ENCODE measurements around the gene ARHGAP26.
A peak's percentile ranks its signal among the peaks of the same experiment; 100 is the strongest.

Gene ARHGAP26

DNA sequence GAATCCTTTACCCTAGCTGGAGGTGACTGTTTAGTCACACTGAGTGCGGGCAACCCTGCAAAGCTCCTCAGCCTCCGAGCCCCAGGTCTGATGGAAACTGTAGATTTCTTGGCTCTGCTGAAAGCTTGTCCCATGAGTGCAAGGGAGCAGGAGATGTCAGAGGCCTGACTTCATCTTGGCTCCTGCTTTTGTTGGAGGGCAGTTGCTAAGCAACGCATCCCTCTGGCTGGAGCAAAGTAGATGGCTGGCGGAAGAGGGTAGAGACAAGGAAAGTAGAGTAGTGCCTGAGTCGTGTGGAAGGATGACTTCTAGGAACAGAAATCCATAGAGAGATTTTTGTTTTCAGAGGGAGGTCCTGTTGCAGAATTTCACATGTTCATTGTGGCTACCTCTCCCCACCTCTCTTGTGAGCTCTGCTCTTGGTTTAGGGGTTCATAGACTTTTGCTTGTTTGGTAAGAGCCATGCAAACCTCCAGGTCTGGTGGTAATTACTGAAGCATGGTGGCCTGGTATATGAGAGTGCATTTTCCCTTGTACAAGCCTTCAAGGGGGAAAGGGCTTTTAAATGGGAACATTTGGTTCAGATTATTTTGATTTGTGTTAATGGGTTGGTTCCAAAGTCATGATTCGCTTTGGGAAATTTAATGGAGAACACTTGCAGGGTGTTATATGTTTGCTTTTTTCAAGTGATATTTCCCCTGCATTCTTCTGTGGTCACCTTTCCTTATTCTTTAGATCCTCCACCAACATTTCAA, 71.5 kb downstream of the ARHGAP26 start:
- peak; percentile 68 for DNase-seq (ENCODE audit: low read depth)
- H3K4me3 ChIP-seq (ENCODE audit: low read depth, low read length) = no peak overlapping the region

DNA sequence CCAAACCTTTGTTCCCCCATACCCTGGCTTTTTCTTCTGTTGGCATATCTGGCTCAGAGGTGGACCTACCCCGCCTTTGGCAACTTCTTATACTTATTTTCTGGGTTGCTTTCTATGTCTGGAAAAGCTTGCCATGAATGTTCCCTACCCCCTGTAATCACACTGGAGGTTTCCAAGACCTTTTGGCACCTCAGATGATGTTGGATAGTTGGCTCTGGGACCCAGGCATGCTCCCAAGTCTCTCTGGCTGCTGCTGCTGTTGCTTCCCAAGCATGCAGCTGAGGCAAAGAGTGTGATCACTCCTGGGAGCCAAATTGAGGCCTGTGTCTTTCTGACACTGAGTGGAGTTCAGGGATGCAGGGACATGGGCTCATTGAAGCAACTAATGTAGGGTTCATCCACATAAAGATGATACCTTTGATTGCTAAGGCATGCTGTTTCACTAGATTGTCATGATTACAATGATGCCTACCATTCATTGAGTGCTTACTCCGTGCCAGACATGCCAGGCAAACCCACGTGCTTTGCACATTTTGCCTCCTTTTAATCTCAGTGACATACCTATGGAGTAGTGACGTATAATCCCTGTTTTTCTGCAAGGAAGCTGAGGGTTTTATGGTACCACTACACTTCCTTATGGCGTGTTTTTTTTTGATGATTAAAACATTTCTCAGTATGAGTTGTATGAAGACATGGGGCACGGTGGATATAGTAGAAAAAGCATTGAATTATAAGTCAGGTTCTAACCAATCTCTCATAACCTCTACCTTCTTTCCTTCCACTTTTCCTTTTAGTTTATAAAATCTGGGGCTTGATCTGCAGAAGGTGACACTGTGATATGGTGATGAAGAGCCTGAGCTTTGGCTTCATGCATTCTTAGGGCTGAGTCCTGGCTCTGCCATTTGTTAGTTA, 73.1 kb downstream of the ARHGAP26 start:
- no peak for DNase-seq (ENCODE audit: low read depth)
- H3K4me3 ChIP-seq (ENCODE audit: low read depth, low read length) = no peak overlapping the region

DNA sequence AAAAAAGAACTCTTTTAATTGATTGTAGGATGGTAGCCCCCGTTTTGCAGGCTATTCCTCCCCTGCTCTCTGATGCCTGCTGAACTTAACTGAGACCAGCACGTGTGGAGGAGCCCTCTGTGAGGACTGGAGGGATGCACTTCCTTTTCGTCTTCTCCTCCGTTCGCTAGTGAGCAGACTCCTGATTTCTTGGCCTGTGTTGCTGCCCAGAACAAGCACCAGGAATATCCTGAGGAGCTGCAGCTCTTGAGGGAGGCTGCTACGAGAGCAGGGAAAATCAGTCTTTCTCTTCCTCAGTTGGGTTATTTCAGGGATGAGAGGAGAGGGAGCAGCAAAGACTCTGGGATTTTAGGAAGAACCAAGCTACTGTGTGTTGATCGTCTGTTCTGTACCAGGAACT, 74.7 kb downstream of the ARHGAP26 start:
- no peak overlapping the region for H3K4me3 ChIP-seq (ENCODE audit: low read depth, low read length)
- no peak for DNase-seq (ENCODE audit: low read depth)

GRCh38 chr5:142845402-142845921, 75.3 kb downstream of the ARHGAP26 start:
- H3K4me3 ChIP-seq (ENCODE audit: low read depth, low read length) = no peak overlapping the region
- DNase-seq (ENCODE audit: low read depth) = no peak

- no peak for DNase-seq (ENCODE audit: low read depth)
These were observed 75.8 kb downstream of the ARHGAP26 start for GRCh38 chr5:142845954-142846398.

GRCh38 chr5:142846406-142846805, 76.2 kb downstream of the ARHGAP26 start:
- DNase-seq (ENCODE audit: low read depth) = no peak
- H3K4me3 ChIP-seq (ENCODE audit: low read depth, low read length) = no peak overlapping the region

More at GRCh38 chr5:142845954-142846398, 75.8 kb downstream of the ARHGAP26 start:
- no peak overlapping the region for H3K4me3 ChIP-seq (ENCODE audit: low read depth, low read length)

GRCh38 chr5:142847898-142848790, 78.0 kb downstream of the ARHGAP26 start:
- no peak overlapping the region for H3K4me3 ChIP-seq (ENCODE audit: low read depth, low read length)
- no peak for DNase-seq (ENCODE audit: low read depth)

GRCh38 chr5:142849466-142849865, 79.3 kb downstream of the ARHGAP26 start:
- DNase-seq (ENCODE audit: low read depth) = no peak

GRCh38 chr5:142849880-142850279, 79.7 kb downstream of the ARHGAP26 start:
- no peak overlapping the region for H3K4me3 ChIP-seq (ENCODE audit: low read depth, low read length)
- no peak for DNase-seq (ENCODE audit: low read depth)

More at GRCh38 chr5:142849466-142849865, 79.3 kb downstream of the ARHGAP26 start:
- H3K4me3 ChIP-seq (ENCODE audit: low read depth, low read length) = no peak overlapping the region

DNA sequence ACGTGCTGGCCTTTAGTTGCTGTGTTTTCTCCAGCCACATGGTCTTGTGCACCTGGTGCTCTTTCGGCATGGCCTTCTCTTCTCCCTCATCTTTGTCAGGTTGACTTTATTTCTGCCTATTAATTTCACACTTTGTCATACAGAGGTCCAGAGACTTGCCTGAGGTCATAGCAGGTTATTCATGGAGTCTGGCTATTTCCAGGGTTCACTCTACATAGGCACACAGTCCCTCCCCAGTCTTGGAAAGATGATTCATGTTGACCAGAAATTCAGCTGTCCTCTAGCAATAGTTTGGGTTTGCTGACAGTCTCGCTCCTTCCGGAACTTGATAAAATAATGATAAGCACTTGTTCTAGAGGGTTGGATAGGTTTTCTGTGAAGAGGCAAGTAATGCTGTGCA, 81.6 kb downstream of the ARHGAP26 start:
- no peak overlapping the region for H3K4me3 ChIP-seq (ENCODE audit: low read depth, low read length)
- DNase-seq (ENCODE audit: low read depth) = no peak

DNA sequence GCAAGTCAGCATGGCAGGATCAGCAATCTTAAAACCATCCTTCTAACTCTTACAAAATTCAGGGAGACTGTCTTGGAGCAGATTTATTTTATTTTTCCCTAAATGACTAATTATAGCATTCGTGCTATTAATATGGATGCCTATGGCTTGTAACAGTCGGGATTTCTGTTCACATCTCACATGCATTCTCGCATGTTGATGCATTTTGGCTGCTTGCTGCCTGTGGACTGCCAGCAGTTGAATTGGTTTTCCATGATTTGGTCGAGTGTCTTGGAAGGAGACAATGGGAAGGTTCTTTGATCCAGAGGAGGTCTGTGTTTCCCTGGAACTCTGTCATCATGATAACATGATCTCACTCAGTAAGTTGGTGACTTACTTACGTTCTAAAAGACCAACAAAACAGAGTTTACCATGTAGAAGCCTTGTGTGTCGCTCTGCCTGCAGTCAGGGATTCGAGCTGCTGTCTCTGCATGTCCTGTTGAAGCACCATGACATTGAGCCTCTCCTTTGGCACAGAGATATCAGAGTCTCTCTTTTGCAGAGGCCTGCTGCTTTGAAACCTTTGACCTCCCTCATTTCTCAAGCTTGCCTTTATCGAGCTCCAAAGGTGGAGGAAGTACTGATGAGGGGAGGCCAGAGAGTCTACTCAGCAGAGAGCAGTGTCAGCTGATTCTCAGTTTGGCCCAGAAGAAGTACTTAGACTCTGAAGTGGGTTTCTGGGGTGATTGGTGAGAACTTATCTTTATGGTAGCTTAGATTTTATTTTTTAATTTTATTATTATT, 82.4 kb downstream of the ARHGAP26 start:
- no peak for DNase-seq (ENCODE audit: low read depth)
- no peak overlapping the region for H3K4me3 ChIP-seq (ENCODE audit: low read depth, low read length)

DNA sequence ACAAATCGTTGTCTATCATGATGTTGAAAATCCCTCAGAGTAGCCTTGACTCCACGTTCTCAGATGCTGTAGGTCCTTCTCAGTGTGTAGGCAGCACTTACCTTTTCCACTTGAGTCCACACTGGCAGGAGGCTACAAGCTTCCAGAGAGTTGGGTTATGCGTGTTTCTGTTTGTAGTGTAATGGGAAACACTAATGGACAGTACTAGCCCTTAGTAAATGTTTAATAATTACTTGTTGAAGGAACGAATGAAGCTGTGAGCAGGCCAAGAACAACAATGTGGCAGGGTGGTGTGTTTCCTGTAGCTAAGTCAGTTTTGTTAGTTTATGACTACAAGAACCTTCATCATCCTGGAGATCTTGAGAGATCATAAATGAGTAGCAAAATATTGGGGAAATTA, 83.5 kb downstream of the ARHGAP26 start:
- no peak for DNase-seq (ENCODE audit: low read depth)
- no peak overlapping the region for H3K4me3 ChIP-seq (ENCODE audit: low read depth, low read length)

DNA sequence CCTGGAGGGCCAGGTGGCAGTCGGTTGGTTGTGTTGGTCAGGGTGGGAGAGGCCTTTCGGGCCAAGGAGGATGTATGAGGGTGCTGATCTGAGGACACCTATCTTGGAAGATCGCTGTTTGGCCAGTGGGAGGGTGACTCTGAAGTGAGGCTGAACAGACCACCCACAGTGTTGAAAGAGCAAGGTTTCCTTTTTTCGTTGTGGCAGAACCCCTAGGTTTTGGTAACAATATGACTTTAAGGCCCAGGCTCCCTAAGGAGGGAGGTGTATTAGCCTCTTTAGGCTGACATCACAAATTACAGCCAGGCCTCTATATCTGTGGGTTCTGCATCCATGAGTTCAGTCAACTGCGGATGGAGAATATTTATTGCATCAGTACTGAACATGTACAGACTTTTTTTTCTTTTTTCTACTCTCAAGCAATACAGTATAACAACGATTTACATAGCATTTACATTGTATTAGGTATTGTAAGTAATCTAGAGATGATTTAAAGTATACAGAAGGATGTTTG, 86.1 kb downstream of the ARHGAP26 start:
- no peak for DNase-seq (ENCODE audit: low read depth)
- no peak overlapping the region for H3K4me3 ChIP-seq (ENCODE audit: low read depth, low read length)

GRCh38 chr5:142857405-142857804, 87.2 kb downstream of the ARHGAP26 start:
- no peak for DNase-seq (ENCODE audit: low read depth)
- no peak overlapping the region for H3K4me3 ChIP-seq (ENCODE audit: low read depth, low read length)

DNA sequence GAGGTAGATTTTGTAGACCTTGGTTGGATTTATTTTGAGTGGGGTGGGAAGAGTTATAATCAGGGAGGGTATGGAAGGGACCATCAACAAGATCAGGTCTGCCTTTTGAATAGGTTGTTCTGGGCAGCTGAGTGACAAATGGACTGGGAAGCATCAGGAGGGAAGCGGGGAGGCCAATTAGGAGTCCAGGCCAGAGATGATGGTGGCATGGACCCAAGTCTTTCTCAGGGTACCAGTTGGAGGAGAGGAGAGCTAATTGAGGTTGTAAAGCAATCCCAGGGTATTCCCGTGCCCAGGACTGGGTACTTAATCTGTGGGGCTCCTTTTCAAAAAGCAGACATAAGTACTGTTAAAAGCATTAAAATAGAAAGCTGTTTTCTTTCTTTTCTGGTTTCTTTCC, 88.9 kb downstream of the ARHGAP26 start:
- H3K4me3 ChIP-seq (ENCODE audit: low read depth, low read length) = no peak overlapping the region
- no peak for DNase-seq (ENCODE audit: low read depth)

DNA sequence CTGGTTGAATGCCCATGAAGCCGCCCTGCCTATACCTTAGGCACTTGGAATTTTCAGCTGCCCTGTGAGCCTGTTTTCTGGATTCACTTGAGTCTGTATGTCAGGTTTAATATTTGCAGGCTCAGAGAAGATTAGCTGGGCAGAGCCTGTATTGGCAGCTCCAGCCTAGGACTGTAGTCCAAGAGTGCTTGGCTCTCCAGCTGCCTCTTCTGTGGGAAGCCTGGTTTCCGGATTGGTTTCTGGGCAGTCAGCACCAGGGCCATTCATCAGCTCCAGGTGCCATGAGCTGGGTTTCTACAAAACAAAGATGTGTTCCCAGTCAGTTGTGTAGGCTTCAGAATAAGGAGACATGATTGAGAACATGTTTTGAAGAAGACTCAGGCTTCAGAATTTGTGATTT, 90.1 kb downstream of the ARHGAP26 start:
- H3K4me3 ChIP-seq (ENCODE audit: low read depth, low read length) = no peak overlapping the region
- DNase-seq (ENCODE audit: low read depth) = no peak

GRCh38 chr5:142861011-142861410, 90.8 kb downstream of the ARHGAP26 start:
- no peak overlapping the region for H3K4me3 ChIP-seq (ENCODE audit: low read depth, low read length)
- no peak for DNase-seq (ENCODE audit: low read depth)

DNA sequence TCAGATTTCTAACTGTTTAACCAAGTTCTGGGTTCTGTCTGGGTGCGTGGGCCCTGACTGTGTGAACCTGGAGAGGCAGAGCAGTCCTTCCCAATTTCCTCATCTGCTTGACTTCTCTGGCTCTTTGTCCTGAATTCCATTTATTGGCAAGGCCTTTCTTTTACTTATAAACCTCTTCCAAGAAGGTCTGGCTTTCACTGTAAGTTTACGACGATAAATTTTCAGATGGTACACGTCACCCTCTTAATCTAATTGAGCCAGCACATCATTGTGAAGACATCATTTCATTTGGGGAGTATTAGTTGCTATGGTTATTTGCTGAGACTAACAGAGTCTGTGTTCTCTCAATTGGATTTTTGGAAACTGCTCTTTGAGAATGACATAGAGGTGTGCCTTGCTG, 92.4 kb downstream of the ARHGAP26 start:
- DNase-seq (ENCODE audit: low read depth) = no peak
- no peak overlapping the region for H3K4me3 ChIP-seq (ENCODE audit: low read depth, low read length)
